GM08714 (cell line): ENCODE data around the gene KBTBD13.
"Not testable (repeated sequence)": the region's sequence is repeated elsewhere in the genome, so short reads cannot be mapped to it uniquely, and the experiment has no call there.

ENCODE experiments used
- H3K4me3 ChIP-seq: fragments of 200-500 bp; sonication (Bioruptor generic); 2 replicates; pipeline ENCODE4 v1.5.1; 2014; ENCODE audit warnings: mild to moderate bottlenecking, low read length, inconsistent platforms
- ZNF274 ChIP-seq: IDR thresholded peaks from 2 replicates; pipeline ENCODE4 v1.6.1; 2012; ENCODE audit warnings: mild to moderate bottlenecking, low read depth, low read length

KBTBD13 gene

GRCh38 chr15:65095747-65096104 lies 19.2 kb downstream of the KBTBD13 start:
- no peak overlapping the region for H3K4me3 ChIP-seq
- no peak for TF ChIP-seq ZNF274

- no peak for TF ChIP-seq ZNF274
- H3K4me3 ChIP-seq, result no peak overlapping the region
Observed at GRCh38 chr15:65096481-65097385, 20.2 kb downstream of the KBTBD13 start.

DNA sequence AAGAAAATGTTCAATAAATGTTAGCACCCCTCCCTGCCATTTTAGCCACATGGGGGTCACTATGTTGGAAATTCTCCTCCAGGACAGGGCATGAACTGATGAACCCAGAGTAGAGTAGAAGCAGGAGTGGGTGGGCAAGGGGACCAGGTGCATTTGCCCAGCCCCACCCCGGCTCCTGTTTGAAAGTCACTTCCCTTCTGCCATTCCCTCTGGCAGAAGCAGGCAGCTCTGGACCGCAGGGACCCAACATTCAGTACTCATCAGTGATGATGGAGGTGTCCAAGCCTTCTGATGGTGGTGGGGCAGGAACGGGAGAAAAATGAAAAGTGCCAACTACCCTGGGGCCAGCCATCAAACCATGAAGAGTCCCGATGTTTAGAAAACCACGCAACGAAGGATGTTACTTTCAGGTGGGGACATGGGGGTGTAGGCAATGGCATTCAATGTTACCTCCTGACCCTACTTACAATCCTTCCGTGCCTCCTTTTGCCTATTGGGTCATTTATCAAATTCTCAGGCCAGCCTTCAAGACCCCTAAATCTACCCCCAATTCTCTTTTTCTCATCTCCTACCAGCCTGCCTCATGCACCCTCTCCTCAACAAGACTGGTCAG lies 21.2 kb downstream of the KBTBD13 start:
- TF ChIP-seq ZNF274, result no peak
- no peak overlapping the region for H3K4me3 ChIP-seq

DNA sequence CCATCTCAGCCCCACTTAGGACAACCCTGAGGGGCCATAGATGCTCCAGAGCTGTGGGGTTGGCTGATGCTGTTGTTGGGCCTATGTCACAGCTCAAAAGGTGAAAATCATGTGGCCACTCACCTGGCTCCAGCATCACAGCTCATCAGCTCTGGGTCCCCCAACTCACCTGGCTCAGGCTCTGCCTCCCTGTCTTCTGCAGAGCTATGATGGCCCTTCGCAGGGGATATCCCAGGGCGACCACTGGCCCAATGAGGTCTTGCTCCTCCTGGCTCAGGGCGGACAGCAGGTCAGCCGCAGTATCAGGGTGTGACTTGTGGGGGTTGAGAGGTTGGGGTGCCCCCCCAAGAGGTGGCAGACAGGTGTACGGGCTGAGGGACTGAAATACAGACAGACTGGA lies 22.8 kb downstream of the KBTBD13 start:
- H3K4me3 ChIP-seq, result no peak overlapping the region
- TF ChIP-seq ZNF274, result no peak

DNA sequence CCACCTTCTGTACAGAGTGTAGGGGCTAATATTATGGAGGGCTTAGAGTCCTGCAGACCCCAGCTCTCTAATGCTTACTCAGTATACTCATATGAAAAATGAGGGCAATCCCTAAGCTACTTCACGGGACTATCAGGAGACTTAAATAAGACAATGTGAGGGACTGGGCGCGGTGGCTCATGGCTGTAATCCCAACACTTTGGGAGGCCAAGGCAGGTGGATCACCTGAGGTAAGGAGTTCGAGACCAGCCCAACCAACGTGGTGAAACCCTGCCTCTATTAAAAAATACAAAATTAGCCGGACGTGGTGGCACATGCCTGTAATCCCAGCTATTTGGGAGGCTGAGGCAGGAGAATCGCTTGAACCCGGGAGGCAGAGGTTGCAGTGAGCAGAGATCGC lies 23.3 kb downstream of the KBTBD13 start:
- H3K4me3 ChIP-seq, result not testable (repeated sequence)

DNA sequence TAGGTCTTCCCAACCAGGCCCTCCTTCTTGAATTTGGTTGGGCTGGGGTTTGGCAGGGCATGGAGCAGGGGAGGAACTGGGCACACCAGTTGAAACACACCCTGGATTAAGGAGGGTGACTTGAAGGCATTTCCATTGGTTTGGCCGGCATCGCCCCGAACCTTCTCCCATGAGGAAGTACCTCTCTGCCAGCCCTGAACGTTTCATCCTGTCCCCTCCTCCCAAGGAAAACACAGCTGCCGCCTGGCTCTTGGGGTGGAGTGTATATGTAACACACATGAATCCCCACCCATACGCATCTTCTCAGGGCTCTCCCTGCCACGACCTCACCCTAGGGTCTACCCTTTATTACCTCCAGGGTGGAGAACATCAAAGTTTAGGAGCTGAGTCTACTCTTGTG lies 23.9 kb downstream of the KBTBD13 start:
- TF ChIP-seq ZNF274, result no peak
- no peak overlapping the region for H3K4me3 ChIP-seq

GRCh38 chr15:65101411-65101890 lies 24.9 kb downstream of the KBTBD13 start:
- H3K4me3 ChIP-seq, result no peak overlapping the region
- no peak for TF ChIP-seq ZNF274

DNA sequence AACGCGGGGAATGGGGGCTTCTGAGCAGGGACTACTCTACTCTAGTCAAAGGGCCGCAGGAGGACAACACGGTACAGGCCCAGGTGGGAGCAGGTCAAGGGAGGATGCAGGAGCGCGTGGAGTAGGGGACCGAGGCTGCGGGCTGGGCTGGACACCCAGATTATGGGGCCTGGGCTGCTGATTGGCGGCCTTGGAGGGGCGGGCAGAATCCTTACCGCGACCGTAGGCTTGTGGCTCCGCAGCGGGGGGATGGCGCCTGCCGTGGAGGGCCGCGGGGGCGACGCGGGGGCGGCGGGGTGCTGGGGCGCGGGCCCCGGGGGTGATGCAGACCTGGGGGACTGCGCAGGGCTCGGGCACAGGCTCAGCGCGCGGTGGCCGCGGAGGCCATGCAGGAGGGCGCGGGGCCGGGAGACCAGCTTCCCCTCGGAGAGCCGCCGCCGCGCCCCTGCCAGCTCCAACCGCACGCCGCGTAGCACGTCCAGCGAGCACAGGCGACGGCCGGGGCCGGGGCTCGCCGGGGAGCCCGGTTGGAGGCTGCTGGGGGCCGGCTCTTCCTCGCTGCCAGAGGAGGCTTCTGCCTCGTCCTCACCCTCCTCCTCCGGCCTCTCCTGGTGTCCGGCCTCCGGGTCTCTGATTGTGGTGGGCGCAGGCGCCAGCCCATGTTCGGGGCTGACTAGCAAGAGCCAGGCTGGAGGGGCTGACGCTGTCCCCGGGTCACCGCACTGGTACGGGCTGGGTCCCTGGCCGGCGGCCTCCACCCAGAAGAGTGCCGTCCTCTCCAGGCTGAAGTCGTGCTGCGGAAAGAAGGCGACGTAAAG lies 25.6 kb downstream of the KBTBD13 start:
- TF ChIP-seq ZNF274, result no peak
- H3K4me3 ChIP-seq, result no peak overlapping the region

DNA sequence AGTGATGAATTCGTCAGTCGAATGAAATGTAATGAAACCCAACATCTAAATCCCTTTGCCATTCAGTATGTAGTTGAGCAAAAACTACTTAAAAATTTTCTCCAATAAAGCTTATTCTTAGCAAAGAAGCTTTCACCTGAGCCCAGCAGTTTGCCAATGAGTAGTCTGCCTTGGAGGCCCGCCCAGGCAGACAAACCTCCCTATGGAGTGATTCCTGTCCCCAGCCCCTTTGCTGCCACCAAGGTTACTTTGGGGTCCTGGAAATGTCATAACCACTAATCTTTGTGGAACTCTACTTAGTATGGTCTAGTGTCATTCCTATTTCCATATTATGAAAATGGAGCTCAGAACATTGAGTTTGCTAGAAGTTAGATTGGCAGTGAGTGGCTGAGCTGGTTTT lies 26.4 kb downstream of the KBTBD13 start:
- no peak for TF ChIP-seq ZNF274
- no peak overlapping the region for H3K4me3 ChIP-seq

DNA sequence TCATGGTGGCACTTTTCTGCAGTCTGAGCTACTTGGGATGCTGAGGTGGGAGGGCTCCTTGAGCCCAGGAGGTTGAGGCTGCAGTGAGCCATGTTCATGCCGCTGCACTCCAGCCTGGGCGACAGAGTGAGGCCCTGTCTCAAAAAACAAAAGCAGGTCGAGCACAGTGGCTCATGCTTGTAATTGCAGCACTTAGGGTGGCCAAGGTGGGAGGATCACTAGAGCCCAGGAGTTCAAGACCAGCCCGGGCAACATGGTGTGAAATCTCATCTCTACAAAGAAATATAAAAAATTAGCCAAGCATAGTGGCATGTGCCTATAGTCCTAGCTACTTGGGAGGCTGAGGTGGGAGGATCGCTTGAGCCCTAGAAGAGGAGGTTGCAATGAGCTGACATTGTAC lies 28.5 kb downstream of the KBTBD13 start:
- TF ChIP-seq ZNF274, result no peak
- no peak overlapping the region for H3K4me3 ChIP-seq

DNA sequence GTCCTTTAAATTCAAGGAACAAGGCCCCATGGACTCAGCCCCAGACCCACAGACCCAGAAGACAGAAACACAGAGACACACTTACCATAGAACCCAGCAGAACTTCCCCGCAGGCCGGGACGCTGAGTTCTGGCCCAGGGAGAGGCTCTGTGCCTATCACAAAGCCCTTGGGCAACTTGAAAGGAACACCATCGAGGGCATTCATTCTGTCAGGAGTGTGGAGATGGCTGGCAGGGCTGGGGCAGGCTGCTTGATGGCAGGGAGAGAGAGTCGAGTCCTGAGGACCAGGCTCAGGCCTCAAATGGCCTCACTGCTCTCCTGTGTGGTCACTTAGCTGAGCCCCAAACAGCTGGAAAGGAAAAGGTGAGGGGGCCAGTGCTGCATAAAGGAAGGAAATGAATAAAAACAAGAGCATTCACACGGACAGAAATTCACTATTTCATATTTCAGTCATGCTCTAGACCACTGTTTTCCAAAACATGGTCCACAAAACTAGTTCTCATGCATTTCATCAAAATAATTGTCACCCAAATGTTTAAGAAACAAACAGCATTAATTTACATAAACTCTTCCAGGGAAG lies 29.6 kb downstream of the KBTBD13 start:
- no peak overlapping the region for H3K4me3 ChIP-seq
- no peak for TF ChIP-seq ZNF274

DNA sequence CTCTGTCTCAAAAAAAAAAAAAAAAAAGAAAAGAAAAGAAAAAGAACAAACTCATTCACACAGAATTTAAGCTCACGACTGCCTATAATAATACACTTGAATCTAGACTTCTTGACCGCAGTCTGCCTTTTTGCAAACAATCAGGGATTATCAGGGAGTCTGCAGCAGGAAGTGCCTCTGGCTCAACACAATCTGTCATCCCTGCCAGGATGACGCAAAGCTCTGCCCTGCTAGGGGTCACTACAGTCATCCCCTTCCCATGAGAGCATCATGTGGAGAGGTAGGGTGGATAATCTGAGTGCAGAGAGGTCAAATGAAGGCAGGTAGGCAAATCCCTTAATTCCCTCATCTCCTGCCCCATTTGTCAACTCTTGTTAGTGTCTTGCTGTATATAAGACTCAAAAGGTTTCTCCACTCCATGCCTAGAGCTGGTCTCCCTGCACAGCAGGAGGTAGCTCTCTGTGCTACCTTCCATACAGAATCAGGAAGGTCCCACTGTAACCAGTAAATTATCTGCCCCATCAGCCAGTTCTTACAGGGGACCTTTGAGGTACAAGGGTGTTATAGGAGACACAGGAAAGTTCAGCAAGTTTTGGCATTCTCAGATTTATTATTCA lies 34.2 kb downstream of the KBTBD13 start:
- no peak overlapping the region for H3K4me3 ChIP-seq

DNA sequence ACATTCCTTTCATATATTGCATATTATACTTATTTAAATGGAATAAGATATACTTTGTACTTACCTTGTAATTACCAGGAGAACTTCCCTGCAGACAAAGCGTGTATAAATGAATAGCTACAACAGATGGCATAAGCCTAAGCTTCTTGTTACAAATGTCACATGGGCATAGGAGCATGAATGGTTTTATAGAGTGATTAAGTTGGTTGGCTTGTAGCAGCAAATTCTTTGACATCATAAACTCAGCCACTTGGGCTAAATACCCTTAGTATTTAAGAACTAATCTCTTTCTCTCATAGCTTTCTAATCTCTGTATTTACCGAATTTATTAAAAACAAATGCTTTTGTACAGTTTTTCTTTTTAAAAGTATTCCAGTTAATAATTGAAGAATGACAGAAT lies 38.5 kb downstream of the KBTBD13 start, which contains the start of gene UBAP1L:
Gene UBAP1L (minus strand): TSS at position 115 of the 400 bp plus-strand sequence. CDS start 8,985 bp downstream, outside the sequence.
- H3K4me3 ChIP-seq, result no peak within 1 kb of the TSS
- TF ChIP-seq ZNF274, result no peak

More for the DNA sequence above, 34.2 kb downstream of the KBTBD13 start:
- no peak for TF ChIP-seq ZNF274

- TF ChIP-seq ZNF274, result no peak
- H3K4me3 ChIP-seq, result no peak overlapping the region
Observed at GRCh38 chr15:65115542-65115941, 39.0 kb downstream of the KBTBD13 start.
